Sigmoid colon (tissue), 7 donors: Measurements from ENCODE around the gene CARD10. TPM values are rescaled to one million over a fixed set of nuclear protein-coding genes. Genes with fewer than 3 reads are reported as not detected.
A peak's percentile ranks its signal among the peaks of the same experiment; 100 is the strongest.
"Not testable (repeated sequence)": the region's sequence is repeated elsewhere in the genome, so short reads cannot be mapped to it uniquely, and the experiment has no call there.

Source experiments
- DNase-seq: peaks from one replicate; pipeline ENCODE4 v3.0.0-alpha.2; 2019
- H3K27ac ChIP-seq, 4 donors: fragments of 200-600 bp; sonication (generic); one replicate each; pipeline ENCODE4 v1.5.1; 2016 to 2019; ENCODE audit warnings: mild to moderate bottlenecking in 1 of 4
- H3K27me3 ChIP-seq, 3 donors: fragments of 200-600 bp; sonication (generic); one replicate each; pipeline ENCODE4 v1.5.1; 2019; ENCODE audit warnings: mild to moderate bottlenecking in 1 of 3
- H3K36me3 ChIP-seq, 4 donors: fragments of 200-600 bp; sonication (generic); one replicate each; pipeline ENCODE4 v1.5.1; 2016 to 2019
- H3K4me1 ChIP-seq, 4 donors: fragments of 200-600 bp; sonication (generic); one replicate each; pipeline ENCODE4 v1.5.1; 2017 to 2019
- H3K4me3 ChIP-seq, 4 donors: fragments of 200-600 bp; sonication (generic); one replicate each; pipeline ENCODE4 v1.5.1; 2017 to 2019; ENCODE audit warnings: mild to moderate bottlenecking in 2 of 4, moderate library complexity in 1 of 4
- H3K9me3 ChIP-seq, 4 donors: fragments of 200-600 bp in 3 of 4; sonication (generic) in 3 of 4; one replicate each; pipeline versions ENCODE4 v1.5.1 to v1.6.1; 2013 to 2019
- CTCF ChIP-seq, 4 experiments: fragments of 450-650 bp in 3 of 4; fragments of 200-600 bp in 1 of 4; IDR thresholded peaks; one replicate each; pipeline ENCODE4 v1.5.1; 2016 to 2019; ENCODE audit warnings: antibody characterized with exemption in 4 of 4, mild to moderate bottlenecking in 3 of 4, moderate library complexity in 2 of 4
- EP300 ChIP-seq, 4 donors: sonication (generic); formaldehyde crosslinking; IDR thresholded peaks; one replicate each; pipeline ENCODE4 v1.6.1; 2017; ENCODE audit warnings: antibody characterized with exemption in 4 of 4
- POLR2A ChIP-seq, 2 donors: fragments of 450-650 bp; IDR thresholded peaks; one replicate each; pipeline ENCODE4 v1.6.1; 2016; ENCODE audit warnings: antibody characterized with exemption in 2 of 2, mild to moderate bottlenecking in 2 of 2, moderate library complexity in 2 of 2
- POLR2AphosphoS5 ChIP-seq, 4 donors: sonication (generic); formaldehyde crosslinking; IDR thresholded peaks; one replicate each; pipeline ENCODE4 v1.6.1; 2017; ENCODE audit warnings: antibody characterized with exemption in 4 of 4
- WGBS, 2 donors: extraction: QIAGEN DNeasy Blood & Tissue Kit; methylation state at CpG; one replicate each; pipeline ENCODE4 v1.1.7; 2013; 5-methylcytosine and 5-hydroxymethylcytosine counted together
- intact Hi-C: fragments of 100-400 bp; cut with DNase I; formaldehyde crosslinking; loops from one replicate; pipeline ENCODE4 v1.15.1; 2023
- polyA plus RNA-seq, 3 donors: library from polyadenylated mRNA; stranded (reverse); fragments of 200-250 nt; gene quantifications; one replicate each; pipeline ENCODE4 v1.2.3, GENCODE V29; 2013
- total RNA-seq, 4 donors: library from RNA; depleted of rRNA; stranded (reverse); fragments of >200 nt; gene quantifications; one replicate each; pipeline ENCODE4 v1.1.0, GENCODE V29; 2016
- donor health status: healthy with polysubstance abuse.
- donor health status: Bipolar disorder and iron deficiency.
- donor health status: healthy.

The CARD10 gene
- total and polyA plus RNA-seq, 7 donors = 2.8 to 41.0 (median 8.6) TPM

DNA sequence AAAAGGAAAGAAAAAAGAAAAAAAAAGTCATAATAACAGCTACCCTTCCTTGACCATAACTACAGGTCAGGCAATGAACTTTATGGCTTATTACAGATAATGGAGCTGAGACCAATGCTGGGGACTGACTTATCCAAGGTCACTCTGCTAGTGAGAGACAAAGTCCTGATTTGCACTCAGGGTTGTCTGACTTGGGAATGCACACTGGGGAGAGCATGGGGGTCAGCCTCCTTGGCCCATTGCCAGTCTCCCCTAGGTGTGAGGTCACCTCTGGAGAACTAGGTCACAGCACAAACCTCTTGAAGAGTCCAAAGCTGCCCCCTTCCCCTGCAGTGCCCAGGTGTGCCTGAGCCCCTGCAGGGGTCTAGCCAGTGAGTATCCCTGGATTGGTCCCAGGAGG, 35.8 kb upstream of the CARD10 start:
- Histone ChIP-seq H3K27ac (no peak overlapping the region), H3K9me3 (no peaks in the 10 kb centered on the region), H3K36me3 (no peaks in the 10 kb centered on the region), H3K4me1 (peaks cover 0 to 30% (median 22%) of the 10 kb centered on the region in 4 donors), H3K27me3 (no peaks in the 10 kb centered on the region), H3K4me3 (no peak overlapping the region)
- TF ChIP-seq POLR2AphosphoS5 (IDR thresholded peaks at IDR 0.05) (no peak), EP300 (IDR thresholded peaks at IDR 0.05) (no peak), POLR2A (IDR thresholded peaks at IDR 0.05) (no peak), CTCF (IDR thresholded peaks at IDR 0.05) (no peak)
- intact Hi-C loops = no loop called here
- DNase-seq = no peak

GRCh38 chr22:37553725-37554124, 34.5 kb upstream of the CARD10 start:
- Histone ChIP-seq H3K4me3 (no peak overlapping the region), H3K27ac (no peak overlapping the region), H3K27me3 (no peaks in the 10 kb centered on the region), H3K4me1 (peaks cover 0 to 32% (median 25%) of the 10 kb centered on the region in 4 donors), H3K36me3 (no peaks in the 10 kb centered on the region), H3K9me3 (no peaks in the 10 kb centered on the region)
- TF ChIP-seq EP300 (IDR thresholded peaks at IDR 0.05) (no peak), POLR2A (IDR thresholded peaks at IDR 0.05) (no peak), POLR2AphosphoS5 (IDR thresholded peaks at IDR 0.05) (no peak), CTCF (IDR thresholded peaks at IDR 0.05) (no peak)
- 93 to 95% methylated on average over 9 of the region's 9 CpGs for WGBS, 2 donors
- intact Hi-C loops = no loop called here
- DNase-seq = no peak

GRCh38 chr22:37552524-37553163, 33.4 kb upstream of the CARD10 start:
- no peaks in the 10 kb centered on the region for H3K9me3 ChIP-seq
- 17 to 50% methylated on average over 16 of the region's 16 CpGs for WGBS, 2 donors
- no peaks in the 10 kb centered on the region for H3K36me3 ChIP-seq
- peak overlapping the region; percentile 53 to 66 (median 56) for H3K27ac ChIP-seq
- intact Hi-C loops = no loop called here
- H3K4me3 ChIP-seq = no peak overlapping the region
- H3K4me1 ChIP-seq = peaks cover 0 to 32% (median 25%) of the 10 kb centered on the region in 4 donors
- DNase-seq = no peak
- no peaks in the 10 kb centered on the region for H3K27me3 ChIP-seq
- TF ChIP-seq EP300 (IDR thresholded peaks at IDR 0.05) (no peak), CTCF (IDR thresholded peaks at IDR 0.05) (no peak)

DNA sequence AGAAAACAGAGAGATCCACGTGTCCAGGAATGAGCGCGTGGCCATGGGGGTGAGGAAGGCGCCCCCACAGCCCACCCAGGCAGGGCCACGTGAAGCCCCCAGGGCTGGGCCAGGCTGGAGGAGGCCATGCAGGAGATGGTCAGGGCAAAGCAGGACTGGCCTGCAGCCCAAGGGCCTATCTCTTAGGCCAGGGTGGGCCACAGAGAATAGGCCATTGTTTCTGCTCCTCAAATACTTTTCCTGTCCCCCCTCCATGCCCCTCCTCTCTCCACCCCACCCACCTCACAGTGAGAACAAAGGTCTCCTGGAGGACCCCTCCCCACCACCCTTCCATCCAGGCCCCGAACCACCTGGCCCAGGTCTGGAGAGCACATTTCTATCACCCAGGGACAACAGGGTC, 32.8 kb upstream of the CARD10 start:
- H3K4me1 ChIP-seq = peaks cover 0 to 39% (median 30%) of the 10 kb centered on the region in 4 donors
- TF ChIP-seq POLR2AphosphoS5 (IDR thresholded peaks at IDR 0.05) (no peak), CTCF (IDR thresholded peaks at IDR 0.05) (no peak), EP300 (IDR thresholded peaks at IDR 0.05) (no peak), POLR2A (IDR thresholded peaks at IDR 0.05) (no peak)

DNA sequence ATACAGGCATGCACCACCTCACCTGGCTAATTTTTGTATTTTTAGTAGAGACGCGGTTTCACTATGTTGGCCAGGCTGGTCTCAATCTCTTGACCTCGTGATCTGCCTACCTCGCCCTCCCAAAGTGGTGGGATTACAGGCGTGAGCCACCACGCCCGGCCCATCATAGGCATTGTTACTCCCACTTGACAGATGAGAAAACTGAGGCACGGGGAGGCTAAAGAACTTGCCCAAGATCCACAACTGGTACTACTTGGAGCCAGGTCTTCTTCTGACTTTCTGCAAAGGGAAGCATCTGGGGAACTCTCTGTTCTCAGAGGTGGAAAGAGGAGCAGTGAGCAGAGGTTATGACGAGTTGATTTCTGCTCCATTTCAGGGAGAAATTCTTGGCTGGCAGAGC, 31.7 kb upstream of the CARD10 start:
- H3K27ac ChIP-seq, DNase-seq, H3K9me3 ChIP-seq, H3K36me3 ChIP-seq, intact Hi-C loops, H3K4me3 ChIP-seq, H3K27me3 ChIP-seq: not testable (repeated sequence)
- 89% methylated on average over 9 of the region's 9 CpGs for WGBS, 2 donors
- peaks cover 0 to 50% (median 40%) of the 10 kb centered on the region in 4 donors for H3K4me1 ChIP-seq

More for the DNA sequence above, 32.8 kb upstream of the CARD10 start:
- DNase-seq = no peak
- no peaks in the 10 kb centered on the region for H3K9me3 ChIP-seq
- no peaks in the 10 kb centered on the region for H3K27me3 ChIP-seq
- no peak overlapping the region for H3K4me3 ChIP-seq
- H3K27ac ChIP-seq = peak overlapping the region; percentile 53 to 66 (median 56)
- 75% methylated on average over 6 of the region's 6 CpGs for WGBS, 2 donors
- intact Hi-C loops = no loop called here
- no peaks in the 10 kb centered on the region for H3K36me3 ChIP-seq
